Cardiac fibroblast (primary cell): Measurements from ENCODE around the gene PRPF31.
A peak's percentile ranks its signal among the peaks of the same experiment; 100 is the strongest.

Experiments used
- DNase-seq, 2 donors: peaks; one replicate each; pipeline versions ENCODE4 v3.0.0 to v3.0.0-alpha.2; 2010; ENCODE audit warnings: low read depth in 2 of 2
- H3K4me3 ChIP-seq, 2 donors: replicated peaks in 1 of 2; 1 replicate in 1 of 2; 2 replicates in 1 of 2; pipeline ENCODE4 v1.5.1; 2011; ENCODE audit warnings: low read depth in 2 of 2, low read length in 2 of 2, mild to moderate bottlenecking in 2 of 2, moderate library complexity in 1 of 2
- CTCF ChIP-seq: IDR thresholded peaks from one replicate; pipeline ENCODE4 v1.5.1; 2011; ENCODE audit warnings: low read depth, mild to moderate bottlenecking, low read length, inconsistent platforms

Gene PRPF31

GRCh38 chr19:54142166-54142780, 26.7 kb downstream of the PRPF31 start:
- H3K4me3 ChIP-seq = no peak overlapping the region
- TF ChIP-seq CTCF = no peak
- DNase-seq = no peak

- no peak for DNase-seq
- TF ChIP-seq CTCF = no peak
- no peak overlapping the region for H3K4me3 ChIP-seq
Observed at GRCh38 chr19:54145541-54146158, 30.1 kb downstream of the PRPF31 start.

- DNase-seq = peak; percentile 45 to 52
- H3K4me3 ChIP-seq = no peak overlapping the region
- TF ChIP-seq CTCF = no peak
Observed at GRCh38 chr19:54147676-54148075, 32.1 kb downstream of the PRPF31 start.

GRCh38 chr19:54148158-54148557, 32.6 kb downstream of the PRPF31 start:
- TF ChIP-seq CTCF = no peak
- H3K4me3 ChIP-seq = no peak overlapping the region
- DNase-seq = no peak

- no peak for DNase-seq
- no peak for TF ChIP-seq CTCF
- H3K4me3 ChIP-seq = no peak overlapping the region
Observed at GRCh38 chr19:54149021-54149812, 33.7 kb downstream of the PRPF31 start.

- no peak overlapping the region for H3K4me3 ChIP-seq
- DNase-seq = no peak
- no peak for TF ChIP-seq CTCF
Observed at GRCh38 chr19:54151362-54152035, 35.9 kb downstream of the PRPF31 start.
